Duodenal mucosa (tissue), 2 donors: ENCODE results near the gene KIF1B.
A peak's percentile ranks its signal among the peaks of the same experiment; 100 is the strongest.
"Not testable (repeated sequence)": the region's sequence is repeated elsewhere in the genome, so short reads cannot be mapped to it uniquely, and the experiment has no call there.

Experiments used
- H3K27ac ChIP-seq: one replicate; pipeline ENCODE4 v1.7.0; 2013; ENCODE audit warnings: low read depth, low read length
- H3K27me3 ChIP-seq, 2 donors: one replicate each; pipeline ENCODE4 v1.7.0; 2013; ENCODE audit warnings: low read length in 2 of 2, control low read depth in 1 of 2; ENCODE audit not compliant: insufficient read depth in 2 of 2, control insufficient read depth in 1 of 2
- H3K36me3 ChIP-seq, 2 donors: one replicate each; pipeline ENCODE4 v1.7.0; 2013; ENCODE audit warnings: low read length in 2 of 2, control low read depth in 1 of 2; ENCODE audit not compliant: insufficient read depth in 2 of 2, control insufficient read depth in 1 of 2
- H3K4me1 ChIP-seq, 2 donors: one replicate each; pipeline ENCODE4 v1.7.0; 2013; ENCODE audit warnings: low read length in 2 of 2, control low read depth in 1 of 2; ENCODE audit not compliant: insufficient read depth in 2 of 2, control insufficient read depth in 1 of 2
- H3K4me3 ChIP-seq, 2 donors: one replicate each; pipeline ENCODE4 v1.7.0; 2013; ENCODE audit warnings: low read length in 2 of 2, low read depth in 1 of 2
- H3K9ac ChIP-seq, 2 donors: one replicate each; pipeline ENCODE4 v1.7.0; 2013; ENCODE audit warnings: low read length in 2 of 2, low read depth in 1 of 2
- H3K9me3 ChIP-seq, 2 donors: one replicate each; pipeline ENCODE4 v1.7.0; 2013; ENCODE audit warnings: low read length in 2 of 2, control low read depth in 1 of 2; ENCODE audit not compliant: control insufficient read depth in 1 of 2

Gene KIF1B

DNA sequence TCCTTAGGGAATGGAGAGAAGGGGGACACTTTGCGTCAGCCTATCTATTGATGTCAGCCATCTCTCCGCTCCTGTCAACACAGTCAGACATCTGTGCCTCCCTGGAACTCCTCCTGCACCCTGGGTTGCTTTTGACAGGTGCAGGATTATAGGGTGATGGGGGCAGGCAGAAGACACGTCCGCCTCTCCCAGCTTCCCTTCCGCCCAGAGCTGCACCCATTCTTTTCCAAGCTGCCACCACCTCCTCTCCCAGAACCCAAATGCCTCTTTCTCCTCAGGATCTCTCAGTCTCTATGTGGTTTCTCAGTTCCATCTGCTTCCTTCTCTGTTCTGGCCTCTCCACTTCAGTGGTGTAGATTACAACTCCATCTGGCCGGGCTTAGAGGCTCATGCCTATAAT lies 17.1 kb upstream of the KIF1B start:
- H3K27me3 ChIP-seq = no peaks in the 10 kb centered on the region
- no peaks in the 10 kb centered on the region for H3K9me3 ChIP-seq
- no peaks in the 10 kb centered on the region for H3K4me1 ChIP-seq
- no peak overlapping the region for H3K4me3 ChIP-seq
- no peak overlapping the region for H3K9ac ChIP-seq
- H3K27ac ChIP-seq = no peak overlapping the region
- H3K36me3 ChIP-seq = no peaks in the 10 kb centered on the region

DNA sequence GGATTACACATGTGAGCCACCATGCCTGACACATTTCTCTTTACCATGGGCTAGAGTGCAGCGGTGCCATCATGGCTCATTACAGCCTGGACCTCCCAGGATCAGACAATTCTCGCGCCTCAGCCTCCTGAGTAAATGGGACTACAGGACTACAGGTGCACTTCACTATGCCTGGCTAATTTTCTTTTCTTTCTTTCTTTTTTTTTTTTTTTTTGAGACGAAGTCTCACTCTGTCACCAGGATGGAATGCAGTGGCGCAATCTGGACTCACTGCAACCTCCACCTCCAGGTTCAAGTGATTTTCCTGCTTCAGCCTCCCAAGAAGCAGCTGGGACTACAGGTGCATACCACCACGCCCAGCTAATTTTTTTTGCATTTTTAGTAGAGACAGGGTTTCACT lies 14.8 kb upstream of the KIF1B start:
- Histone ChIP-seq H3K27ac (no peak overlapping the region), H3K4me1 (no peaks in the 10 kb centered on the region), H3K4me3 (no peak overlapping the region), H3K27me3 (no peaks in the 10 kb centered on the region), H3K9ac (no peak overlapping the region), H3K36me3 (no peaks in the 10 kb centered on the region), H3K9me3 (no peaks in the 10 kb centered on the region)

DNA sequence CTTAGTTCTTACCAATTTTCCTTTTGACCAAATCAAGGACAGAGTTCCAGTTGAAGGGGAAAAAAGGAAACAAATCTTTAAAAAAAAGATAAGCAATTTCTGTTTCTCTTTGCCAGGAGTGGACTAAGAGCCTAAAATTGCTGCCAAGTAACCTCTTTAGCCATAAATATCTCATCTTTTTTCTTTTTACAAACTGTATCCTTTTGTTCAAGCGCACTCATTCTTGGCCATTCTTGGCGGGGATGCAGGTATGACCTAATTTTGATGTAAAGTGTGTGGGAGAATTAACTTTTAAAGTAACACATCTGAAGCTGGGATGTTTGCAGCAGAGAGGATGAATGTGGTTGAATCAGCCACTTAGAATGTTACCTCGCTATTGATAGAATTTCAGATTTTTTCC lies 13.4 kb upstream of the KIF1B start:
- H3K27ac ChIP-seq = no peak overlapping the region
- no peaks in the 10 kb centered on the region for H3K27me3 ChIP-seq
- no peaks in the 10 kb centered on the region for H3K4me1 ChIP-seq
- H3K9ac ChIP-seq = no peak overlapping the region
- no peaks in the 10 kb centered on the region for H3K36me3 ChIP-seq
- no peak overlapping the region for H3K4me3 ChIP-seq
- no peaks in the 10 kb centered on the region for H3K9me3 ChIP-seq

DNA sequence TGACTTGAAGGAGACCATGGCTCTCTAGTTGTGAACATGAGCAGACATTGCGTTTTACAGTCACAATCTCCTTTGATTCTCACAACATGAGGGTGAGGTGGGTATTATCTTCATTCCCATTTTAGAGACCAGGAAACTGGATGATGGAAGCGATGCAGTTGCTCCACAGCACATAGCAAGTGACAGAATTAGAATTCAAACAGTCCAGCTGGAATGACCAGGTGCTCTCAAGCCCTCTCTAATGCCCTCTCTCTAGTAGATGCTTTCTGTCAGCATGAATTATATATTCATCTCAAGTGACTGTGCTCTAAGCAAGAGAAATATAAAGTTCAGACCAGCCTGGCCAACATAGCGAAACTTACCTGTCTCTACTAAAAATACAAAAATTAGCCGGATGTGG lies 9.8 kb upstream of the KIF1B start:
- Histone ChIP-seq H3K9me3 (no peaks in the 10 kb centered on the region), H3K4me1 (no peaks in the 10 kb centered on the region), H3K36me3 (no peaks in the 10 kb centered on the region), H3K27me3 (no peaks in the 10 kb centered on the region), H3K27ac (no peak overlapping the region), H3K9ac (no peak overlapping the region), H3K4me3 (no peak overlapping the region)

- Histone ChIP-seq H3K27me3 (no peaks in the 10 kb centered on the region), H3K36me3 (no peaks in the 10 kb centered on the region), H3K9ac (no peak overlapping the region), H3K4me1 (no peaks in the 10 kb centered on the region), H3K9me3 (no peaks in the 10 kb centered on the region), H3K27ac (no peak overlapping the region), H3K4me3 (no peak overlapping the region)
Measured at GRCh38 chr1:10204003-10204642, 6.2 kb upstream of the KIF1B start.

GRCh38 chr1:10205206-10205605 lies 5.2 kb upstream of the KIF1B start:
- H3K9ac ChIP-seq, H3K4me3 ChIP-seq, H3K27me3 ChIP-seq, H3K9me3 ChIP-seq, H3K4me1 ChIP-seq, H3K27ac ChIP-seq, H3K36me3 ChIP-seq: not testable (repeated sequence)

GRCh38 chr1:10207810-10208209 lies 2.6 kb upstream of the KIF1B start:
- Histone ChIP-seq H3K9ac (no peak overlapping the region), H3K4me1 (peaks cover 11 to 17% of the 10 kb centered on the region in 2 donors), H3K4me3 (no peak overlapping the region), H3K27ac (no peak overlapping the region), H3K9me3 (no peaks in the 10 kb centered on the region), H3K36me3 (no peaks in the 10 kb centered on the region), H3K27me3 (no peaks in the 10 kb centered on the region)

DNA sequence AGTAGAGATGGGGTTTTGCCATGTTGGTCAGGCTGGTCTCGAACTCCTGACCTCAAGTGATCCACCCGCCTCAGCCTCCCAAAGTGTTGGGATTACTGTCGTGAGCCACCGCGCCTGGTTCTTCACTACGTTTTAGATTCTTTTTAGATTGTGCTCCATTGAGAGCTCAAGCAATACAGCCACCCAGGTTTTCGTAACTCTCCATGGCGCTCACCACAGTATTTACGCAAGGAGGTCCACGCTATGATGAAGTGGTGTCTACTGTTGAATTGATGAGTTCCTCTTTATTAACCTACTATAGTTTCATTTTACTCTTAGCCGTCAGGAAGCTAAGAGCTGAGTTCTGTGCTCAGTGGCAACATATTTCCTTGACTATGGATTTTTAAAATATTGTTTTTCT lies 1.8 kb upstream of the KIF1B start:
- H3K9me3 ChIP-seq = no peaks in the 10 kb centered on the region
- H3K9ac ChIP-seq = no peak overlapping the region
- H3K36me3 ChIP-seq = no peaks in the 10 kb centered on the region
- H3K27me3 ChIP-seq = no peaks in the 10 kb centered on the region
- H3K27ac ChIP-seq = no peak overlapping the region
- H3K4me3 ChIP-seq = no peak overlapping the region
- H3K4me1 ChIP-seq = peaks cover 17% of the 10 kb centered on the region in 2 donors

DNA sequence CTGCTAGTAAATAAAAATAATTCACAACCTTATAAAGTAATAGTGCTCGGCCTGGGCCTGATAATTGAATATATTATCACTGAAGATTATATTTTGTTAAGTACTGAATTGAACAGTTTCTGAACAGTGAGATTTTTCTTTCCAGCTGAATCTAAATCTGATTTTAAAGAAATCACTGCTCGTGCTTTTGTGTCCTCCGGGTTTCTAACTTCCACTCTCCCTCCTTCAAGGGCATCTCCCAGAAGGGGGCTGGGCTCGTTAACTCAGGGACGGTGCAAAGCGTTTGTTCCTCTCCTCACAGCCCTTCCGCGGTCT lies 823 bp upstream of the KIF1B start:
- H3K9me3 ChIP-seq = no peaks in the 10 kb centered on the region
- H3K9ac ChIP-seq = peak overlapping the region; percentile 75 to 86
- peak overlapping the region; percentile 83 to 89 for H3K4me3 ChIP-seq
- H3K27me3 ChIP-seq = no peaks in the 10 kb centered on the region
- H3K36me3 ChIP-seq = no peaks in the 10 kb centered on the region
- peaks cover 17% of the 10 kb centered on the region in 2 donors for H3K4me1 ChIP-seq
- H3K27ac ChIP-seq = peak overlapping the region; percentile 71

DNA sequence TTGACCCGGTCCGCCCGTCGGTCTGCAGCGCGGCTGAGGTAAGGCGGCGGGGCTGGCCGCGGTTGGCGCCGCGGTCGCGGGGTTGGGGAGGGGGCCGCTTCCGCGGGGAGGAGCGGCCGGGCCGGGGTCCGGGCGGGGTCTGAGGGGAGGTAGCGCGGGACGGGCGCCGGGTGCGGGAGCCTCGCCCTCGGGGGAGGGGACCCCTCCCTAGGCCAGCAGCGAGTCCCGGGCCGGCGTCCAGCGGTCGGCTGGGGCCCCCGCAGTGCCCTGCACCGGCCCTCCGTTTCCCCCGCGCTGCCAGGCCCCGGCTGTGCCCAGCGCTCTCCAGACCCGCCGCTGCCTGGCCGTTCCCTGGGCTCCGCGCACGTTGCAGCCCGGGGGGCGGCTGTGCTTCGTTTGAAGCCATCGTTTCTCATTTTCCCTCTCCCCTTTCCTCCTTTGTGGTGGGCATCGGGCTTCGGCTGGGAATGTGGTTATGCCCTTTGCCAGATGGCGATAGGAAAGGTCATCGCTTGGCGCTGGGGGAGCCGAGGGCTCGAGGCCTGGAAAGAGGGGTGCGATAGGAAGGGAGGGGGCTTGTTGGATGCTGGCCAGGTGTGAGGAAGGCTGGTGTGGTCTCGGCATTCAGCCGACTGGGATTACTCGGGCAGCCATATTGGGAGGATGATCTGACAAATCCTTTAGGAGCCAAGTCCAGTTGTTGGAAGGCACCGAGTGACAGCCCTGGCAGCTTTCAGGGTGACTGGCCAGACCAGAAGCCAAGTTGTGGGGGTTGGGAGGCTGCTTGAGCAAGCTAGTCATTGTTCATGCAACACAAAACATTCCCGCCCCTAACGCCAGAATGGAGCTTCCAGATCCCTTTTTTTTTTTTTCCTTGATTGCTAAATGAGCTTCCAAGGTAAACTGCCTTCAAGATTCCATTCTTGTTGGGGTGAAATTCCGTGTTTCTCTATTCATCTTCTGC lies 753 bp downstream of the KIF1B start:
- Histone ChIP-seq H3K9ac (peak overlapping the region; percentile 98), H3K9me3 (no peaks in the 10 kb centered on the region), H3K27ac (peak overlapping the region; percentile 95), H3K36me3 (no peaks in the 10 kb centered on the region), H3K4me3 (peak overlapping the region; percentile 96 to 97), H3K27me3 (no peaks in the 10 kb centered on the region), H3K4me1 (peaks cover 21 to 24% of the 10 kb centered on the region in 2 donors)
